IMR-90 (cell line): ENCODE measurements around the gene GALNT9. TPM values are rescaled to one million over a fixed set of nuclear protein-coding genes. Genes with fewer than 3 reads are reported as not detected.

Experiments used
- ATAC-seq: fragments of 200-7000 bp; cut with Tn5 transposase; 2 replicates; pipeline ENCODE4 v1.9.1; 2020; ENCODE audit warnings: low read depth, mild to moderate bottlenecking, moderate library complexity
- BruUV-seq: library from RNA; stranded (reverse); fragments of 400-500 nt; replicated peaks from 2 replicates; lab custom pipeline; 2021; lab: Mats Ljungman, UMichigan
- CTCF ChIA-PET: fragments of 300-600 bp; formaldehyde crosslinking; extraction: SDS; loops from one replicate; lab custom pipeline; 2021; ENCODE audit warnings: antibody characterized with exemption; lab: Yijun Ruan, JAX
- POLR2A ChIA-PET: fragments of 300-600 bp; sonication (Branson Sonifier 250); formaldehyde crosslinking; loops from one replicate; lab custom pipeline; 2022; ENCODE audit warnings: antibody characterized with exemption; ENCODE audit not compliant: unreplicated experiment; lab: Charles Lee
- DNase-seq: peaks from one replicate; pipeline ENCODE4 v3.0.0; 2013
- H2AFZ ChIP-seq: replicated peaks from 2 replicates; pipeline ENCODE3; 2013; ENCODE audit warnings: low read length, mild to moderate bottlenecking; ENCODE audit not compliant: poor library complexity
- H2AK5ac ChIP-seq: 2 replicates; pipeline ENCODE4 v1.6.1; 2013; ENCODE audit warnings: low read depth, low read length, inconsistent platforms
- H2AK9ac ChIP-seq: replicated peaks from 2 replicates; pipeline ENCODE3; 2013; ENCODE audit warnings: mild to moderate bottlenecking, low read depth, low read length, moderate library complexity; ENCODE audit not compliant: poor library complexity
- H2BK120ac ChIP-seq: 2 replicates; pipeline ENCODE4 v1.6.1; 2013; ENCODE audit warnings: low read depth, low read length, inconsistent platforms
- H2BK15ac ChIP-seq: 3 replicates; pipeline ENCODE4 v1.6.1; 2013; ENCODE audit warnings: low read depth, low read length, inconsistent platforms
- H2BK20ac ChIP-seq: 2 replicates; pipeline ENCODE4 v1.6.1; 2013; ENCODE audit warnings: low read depth, mild to moderate bottlenecking, inconsistent platforms, low read length, moderate library complexity
- H2BK5ac ChIP-seq: 2 replicates; pipeline ENCODE4 v1.6.1; 2013; ENCODE audit warnings: mild to moderate bottlenecking, low read depth, low read length, inconsistent platforms; ENCODE audit not compliant: poor library complexity, severe bottlenecking
- H3K14ac ChIP-seq: replicated peaks from 2 replicates; pipeline ENCODE4 v1.6.1; 2013; ENCODE audit warnings: low read depth, low read length, inconsistent platforms
- H3K18ac ChIP-seq: 2 replicates; pipeline ENCODE4 v1.6.1; 2013; ENCODE audit warnings: low read depth, low read length, control low read depth
- H3K23ac ChIP-seq: 2 replicates; pipeline ENCODE4 v1.6.1; 2013; ENCODE audit warnings: low read depth, low read length, inconsistent platforms
- H3K27ac ChIP-seq: 2 replicates; pipeline ENCODE4 v1.5.1; 2013; ENCODE audit warnings: mild to moderate bottlenecking, control low read depth, low read length; ENCODE audit not compliant: insufficient read depth
- H3K27me3 ChIP-seq: 2 replicates; pipeline ENCODE4 v1.6.1; 2013; ENCODE audit warnings: low read length; ENCODE audit not compliant: control insufficient read depth, insufficient read depth
- H3K36me3 ChIP-seq: 2 replicates; pipeline ENCODE4 v1.6.1; 2013; ENCODE audit warnings: low read length, mixed read lengths; ENCODE audit not compliant: control insufficient read depth, insufficient read depth
- H3K4ac ChIP-seq: 2 replicates; pipeline ENCODE4 v1.6.1; 2013; ENCODE audit warnings: low read depth, low read length, inconsistent platforms
- H3K4me1 ChIP-seq: 2 replicates; pipeline ENCODE4 v1.6.1; 2013; ENCODE audit warnings: low read length, mixed read lengths; ENCODE audit not compliant: control insufficient read depth, insufficient read depth
- H3K4me2 ChIP-seq: 2 replicates; pipeline ENCODE4 v1.6.1; 2013; ENCODE audit warnings: low read depth, mild to moderate bottlenecking, control low read depth, low read length, moderate library complexity
- H3K4me3 ChIP-seq: 2 replicates; pipeline ENCODE4 v1.5.1; 2013; ENCODE audit warnings: low read depth, mild to moderate bottlenecking, control low read depth, low read length, moderate library complexity; ENCODE audit not compliant: insufficient read depth
- H3K56ac ChIP-seq: 2 replicates; pipeline ENCODE4 v1.6.1; 2013; ENCODE audit warnings: low read length, inconsistent platforms; ENCODE audit not compliant: insufficient read depth; ENCODE audit errors: extremely low read depth
- H3K79me1 ChIP-seq, 2 experiments: 2 replicates each; pipeline ENCODE4 v1.6.1; 2013; ENCODE audit warnings: low read length in 2 of 2, inconsistent platforms in 1 of 2, low read depth in 1 of 2
- H3K9ac ChIP-seq: 2 replicates; pipeline ENCODE4 v1.6.1; 2013; ENCODE audit warnings: low read depth, low read length, control low read depth
- H3K9me1 ChIP-seq: 2 replicates; pipeline ENCODE4 v1.6.1; 2013; ENCODE audit warnings: low read length, inconsistent platforms; ENCODE audit not compliant: insufficient read depth
- H3K9me3 ChIP-seq: 2 replicates; pipeline ENCODE4 v1.6.1; 2013; ENCODE audit warnings: low read length; ENCODE audit not compliant: control insufficient read depth, insufficient read depth
- H4K20me1 ChIP-seq: 2 replicates; pipeline ENCODE4 v1.6.1; 2013; ENCODE audit warnings: low read length, inconsistent platforms; ENCODE audit not compliant: insufficient read depth
- H4K5ac ChIP-seq: 2 replicates; pipeline ENCODE4 v1.6.1; 2013; ENCODE audit warnings: mild to moderate bottlenecking, low read depth, low read length, control low read depth
- H4K8ac ChIP-seq, 2 experiments: 2 replicates each; pipeline ENCODE4 v1.6.1; 2013; ENCODE audit warnings: low read depth in 2 of 2, low read length in 2 of 2, control low read depth in 1 of 2, inconsistent platforms in 1 of 2
- H4K91ac ChIP-seq: 2 replicates; pipeline ENCODE4 v1.6.1; 2013; ENCODE audit warnings: low read depth, low read length, inconsistent platforms; ENCODE audit not compliant: insufficient read depth
- POLR2A ChIP-seq: IDR thresholded peaks from 2 replicates; pipeline ENCODE4 v1.6.1; 2012; ENCODE audit warnings: mild to moderate bottlenecking, low read depth, low read length
- RAD21 ChIP-seq: IDR thresholded peaks from 2 replicates; pipeline ENCODE4 v1.6.1; 2012; ENCODE audit warnings: low read length, improper control_type of control experiment
- WGBS, 2 experiments: methylation state at CpG; one replicate each; pipeline versions ENCODE4 v1.1.5 to v1.1.7; 2013; ENCODE audit warnings: missing lambda C conversion rate in 2 of 2; ENCODE audit not compliant: insufficient read length in 1 of 2; ENCODE audit errors: extremely low coverage in 2 of 2; 5-methylcytosine and 5-hydroxymethylcytosine counted together
- dilution Hi-C: fragments of 300-500 bp; cut with HindIII; formaldehyde crosslinking; loops from one replicate; pipeline ENCODE4 v1.14.3; 2018; ENCODE audit warnings: low sequenced_read_pairs; ENCODE audit not compliant: unreplicated experiment
- in situ Hi-C: fragments of 300-500 bp; cut with MboI; formaldehyde crosslinking; loops from 3 replicates; pipeline ENCODE4 v1.14.3; 2019; ENCODE audit warnings: low sequenced_read_pairs, inconsistent platforms, mixed read lengths
- intact Hi-C: fragments of 100-400 bp; cut with micrococcal nuclease; formaldehyde crosslinking; loops from 2 replicates; pipeline ENCODE4 v1.10.0; 2022
- polyA plus RNA-seq, 3 experiments: library from polyadenylated mRNA; depleted of rRNA; stranded (reverse); fragments of >200 nt; gene quantifications; 2 replicates each; pipeline ENCODE4 v1.2.3, GENCODE V29; 2012; ENCODE audit warnings: low replicate concordance in 1 of 3
- total RNA-seq: library from RNA; depleted of rRNA; stranded (reverse); fragments of >200 nt; gene quantifications from 2 replicates; pipeline ENCODE4 v1.2.3, GENCODE V29; 2012

The GALNT9 gene
- total and polyA plus RNA-seq, 2 of the 4 experiments (the other 2 are of a cell fraction), result under 0.01 to 0.12 TPM

DNA sequence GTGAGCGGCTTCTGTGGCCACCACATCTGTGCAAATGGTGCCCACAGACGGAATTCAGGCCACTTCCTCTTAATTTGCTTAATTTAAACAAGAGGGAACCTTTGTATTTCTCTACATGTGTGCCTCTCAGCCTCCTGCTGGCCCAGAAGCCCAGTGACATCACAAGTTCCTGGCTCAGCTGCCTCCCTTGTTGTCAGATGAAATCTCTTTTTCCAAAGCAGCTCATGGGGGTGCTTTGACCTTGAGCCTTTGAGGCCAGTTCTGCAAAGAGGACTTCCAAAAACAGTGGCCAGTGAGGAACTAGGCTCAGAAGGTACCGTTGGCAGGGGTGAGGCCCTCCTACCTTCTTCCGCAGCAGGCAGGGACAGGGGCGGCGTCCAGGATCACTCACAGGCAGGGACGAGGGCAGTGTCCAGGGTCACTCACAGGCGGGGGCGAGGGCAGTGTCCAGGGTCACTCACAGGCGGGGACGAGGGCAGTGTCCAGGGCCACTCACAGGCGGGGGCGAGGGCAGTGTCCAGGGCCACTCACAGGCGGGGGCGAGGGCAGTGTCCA is 35.0 kb upstream of the GALNT9 start:
- POLR2A ChIA-PET, result no interaction called here

More for the DNA sequence above, 35.0 kb upstream of the GALNT9 start:
- Histone ChIP-seq H2BK5ac (no peak overlapping the region), H4K5ac (no peak overlapping the region), H3K56ac (no peak overlapping the region), H3K4ac (no peak overlapping the region), H3K36me3 (no peaks in the 10 kb centered on the region), H3K9me3 (peaks cover 37% of the 10 kb centered on the region), H3K18ac (no peak overlapping the region), H3K23ac (no peak overlapping the region), H2BK120ac (no peak overlapping the region), H3K4me3 (no peak overlapping the region), H3K9me1 (no peaks in the 10 kb centered on the region), H2AK5ac (no peak overlapping the region), H2AFZ (no peak overlapping the region), H4K91ac (no peak overlapping the region), H2BK15ac (no peak overlapping the region), H2AK9ac (no peak overlapping the region), H2BK20ac (no peak overlapping the region), H3K27me3 (no peaks in the 10 kb centered on the region; the same call in 1 of the 2 replicates), H3K4me2 (no peak overlapping the region), H4K20me1 (no peaks in the 10 kb centered on the region), H4K8ac (no peak overlapping the region), H3K27ac (no peak overlapping the region), H3K14ac (no peak overlapping the region), H3K9ac (no peak overlapping the region), H3K4me1 (no peaks in the 10 kb centered on the region), H3K79me1 (no peaks in the 10 kb centered on the region)
- dilution Hi-C loops (no loop called here), intact Hi-C loops (no loop called here), in situ Hi-C loops (no loop called here)
- no peak for DNase-seq
- CTCF ChIA-PET, result no interaction called here
- TF ChIP-seq POLR2A (no peak), RAD21 (no peak)
- BruUV-seq, result no TSS peak
- ATAC-seq, result no peak
- 86% methylated on average over 4 of the region's 15 CpGs; no CpG with 5 or more reads in 1 of the 2 experiments for WGBS, 2 experiments
